ENCODE results near the gene UNC45B.
"Not testable (repeated sequence)": the region's sequence is repeated elsewhere in the genome, so short reads cannot be mapped to it uniquely, and the experiment has no call there.

The UNC45B gene

GRCh38 chr17:35170968-35171771 is 23.6 kb downstream of the UNC45B start:
- DNase-seq: no peak

- no peak for DNase-seq
Measured at GRCh38 chr17:35171834-35172233, 24.2 kb downstream of the UNC45B start.

GRCh38 chr17:35172321-35172720 is 24.7 kb downstream of the UNC45B start:
- not testable (repeated sequence) for DNase-seq

GRCh38 chr17:35174835-35175334 is 27.3 kb downstream of the UNC45B start:
- DNase-seq: no peak

- DNase-seq: no peak
Measured at GRCh38 chr17:35175638-35176415, 28.2 kb downstream of the UNC45B start.

- DNase-seq: no peak
Measured at GRCh38 chr17:35176897-35177296, 29.3 kb downstream of the UNC45B start.

- not testable (repeated sequence) for DNase-seq
Measured at GRCh38 chr17:35179379-35179778, 31.8 kb downstream of the UNC45B start.

GRCh38 chr17:35183332-35183731 is 35.7 kb downstream of the UNC45B start:
- DNase-seq: no peak

- DNase-seq: no peak
Measured at GRCh38 chr17:35184274-35184673, 36.7 kb downstream of the UNC45B start.

GRCh38 chr17:35185849-35186248 is 38.2 kb downstream of the UNC45B start:
- no peak for DNase-seq

GRCh38 chr17:35187481-35187880 is 39.9 kb downstream of the UNC45B start:
- no peak for DNase-seq

GRCh38 chr17:35188111-35188510 is 40.5 kb downstream of the UNC45B start:
- DNase-seq: no peak

GRCh38 chr17:35189291-35189690 is 41.7 kb downstream of the UNC45B start:
- DNase-seq: no peak

GRCh38 chr17:35191001-35191695 is 43.5 kb downstream of the UNC45B start:
- no peak for DNase-seq

- no peak for DNase-seq
Measured at GRCh38 chr17:35192708-35193107, 45.1 kb downstream of the UNC45B start.

- DNase-seq: not testable (repeated sequence)
Measured at GRCh38 chr17:35194001-35194400, 46.4 kb downstream of the UNC45B start, which contains the start of gene SLC35G3. SLC35G3 (minus strand) TSS chr17:35194393; CDS start chr17:35194307, 86 bp downstream.

GRCh38 chr17:35195062-35195461 is 47.4 kb downstream of the UNC45B start:
- not testable (repeated sequence) for DNase-seq

- not testable (repeated sequence) for DNase-seq
Measured at GRCh38 chr17:35202582-35202981, 55.0 kb downstream of the UNC45B start.

GRCh38 chr17:35210741-35211140 is 63.1 kb downstream of the UNC45B start:
- DNase-seq: no peak

GRCh38 chr17:35212668-35213067 is 65.1 kb downstream of the UNC45B start:
- no peak for DNase-seq

- no peak for DNase-seq
Measured at GRCh38 chr17:35213412-35213940, 65.9 kb downstream of the UNC45B start.
